Body of pancreas (tissue), 4 donors: ENCODE results near the gene FSTL5. TPM values are rescaled to one million over a fixed set of nuclear protein-coding genes. Genes with fewer than 3 reads are reported as not detected.

Experiments used
- ATAC-seq: fragments of 150-250 bp; one replicate; pipeline ENCODE4 v1.9.1; 2016
- DNase-seq, 4 donors: peaks; one replicate each; pipeline ENCODE4 v3.0.0-alpha.2; 2019
- H3K27ac ChIP-seq, 4 donors: fragments of 200-600 bp; sonication (generic); 1 replicate in 3 of 4; 2 replicates in 1 of 4; pipeline versions ENCODE4 v1.5.1 to v1.6.1; 2016 to 2019; ENCODE audit warnings: mild to moderate bottlenecking in 1 of 4, mixed read lengths in 1 of 4, moderate library complexity in 1 of 4
- H3K27me3 ChIP-seq, 2 donors: fragments of 200-600 bp; sonication (generic); one replicate each; pipeline ENCODE4 v1.6.0; 2016; ENCODE audit warnings: mild to moderate bottlenecking in 1 of 2
- H3K36me3 ChIP-seq, 2 donors: fragments of 200-600 bp; sonication (generic); replicated peaks in 1 of 2; 2 replicates each; pipeline ENCODE4 v1.5.1; 2016; ENCODE audit warnings: low read depth in 2 of 2; ENCODE audit not compliant: insufficient read depth in 1 of 2
- H3K4me1 ChIP-seq: fragments of 200-600 bp; sonication (generic); one replicate; pipeline ENCODE4 v1.6.0; 2016
- H3K4me3 ChIP-seq, 2 donors: fragments of 200-600 bp; sonication (generic); 1 replicate in 1 of 2; 2 replicates in 1 of 2; pipeline ENCODE4 v1.5.1; 2016 to 2019
- H3K9me3 ChIP-seq, 3 donors: fragments of 200-600 bp; sonication (generic); 1 replicate in 2 of 3; 2 replicates in 1 of 3; pipeline ENCODE4 v1.5.1; 2016
- POLR2A ChIP-seq, 3 donors: fragments of 450-650 bp; IDR thresholded peaks; one replicate each; pipeline ENCODE4 v1.6.1; 2016; ENCODE audit warnings: antibody characterized with exemption in 3 of 3, mild to moderate bottlenecking in 2 of 3
- WGBS, 2 donors: methylation state at CpG; one replicate each; pipeline ENCODE4 v1.1.5; 2017; 5-methylcytosine and 5-hydroxymethylcytosine counted together
- intact Hi-C: fragments of 100-400 bp; cut with DNase I; formaldehyde crosslinking; loops from one replicate; pipeline ENCODE4 v1.15.1; 2023
- total RNA-seq, 2 donors: library from RNA; depleted of rRNA; stranded (reverse); fragments of >200 nt; gene quantifications; one replicate each; pipeline ENCODE4 v1.1.0, GENCODE V29; 2016
- TF ChIP-seq, protein P1 (sequence below), 7 experiments: fragments of 450-650 bp in 4 of 7; fragments of 200-600 bp in 3 of 7; sonication (generic) in 3 of 7; IDR thresholded peaks; one replicate each; pipeline ENCODE4 v1.5.1; 2016 to 2019; ENCODE audit warnings: antibody characterized with exemption in 7 of 7

Gene FSTL5
- total RNA-seq, 2 donors from 2014 or later, result 1.3 TPM; not detected in 1

DNA sequence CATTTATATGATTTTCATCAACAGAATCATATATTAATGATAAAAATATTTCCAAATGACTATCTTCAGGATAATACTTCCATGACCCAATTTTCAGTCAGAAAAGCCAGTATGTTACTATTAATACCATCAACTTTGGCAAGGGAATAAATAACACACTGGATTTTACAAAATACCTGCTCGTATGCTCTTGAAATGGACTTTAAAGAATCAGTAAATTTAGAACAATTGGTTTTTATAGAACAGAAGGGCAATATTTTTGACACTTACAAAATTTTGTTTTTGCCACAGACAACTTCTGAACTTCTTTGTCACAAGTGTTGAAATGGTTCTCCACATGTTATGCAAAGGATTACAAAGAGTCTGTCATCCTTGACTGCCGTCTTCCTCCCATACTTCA lies 700.4 kb downstream of the FSTL5 start:
- ATAC-seq (no peak), DNase-seq (no peak)
- H3K27ac ChIP-seq, result no peak overlapping the region
- H3K36me3 ChIP-seq, result no peaks in the 10 kb centered on the region
- H3K4me1 ChIP-seq, result no peaks in the 10 kb centered on the region
- no peaks in the 10 kb centered on the region for H3K27me3 ChIP-seq
- no peaks in the 10 kb centered on the region for H3K9me3 ChIP-seq
- intact Hi-C loops, result no loop called here
- 77 to 78% methylated on average over 2 of the region's 2 CpGs for WGBS, 2 donors
- H3K4me3 ChIP-seq, result no peak overlapping the region
- no peak for TF ChIP-seq POLR2A (IDR thresholded peaks at IDR 0.05)
- TF ChIP-seq, protein P1, sequence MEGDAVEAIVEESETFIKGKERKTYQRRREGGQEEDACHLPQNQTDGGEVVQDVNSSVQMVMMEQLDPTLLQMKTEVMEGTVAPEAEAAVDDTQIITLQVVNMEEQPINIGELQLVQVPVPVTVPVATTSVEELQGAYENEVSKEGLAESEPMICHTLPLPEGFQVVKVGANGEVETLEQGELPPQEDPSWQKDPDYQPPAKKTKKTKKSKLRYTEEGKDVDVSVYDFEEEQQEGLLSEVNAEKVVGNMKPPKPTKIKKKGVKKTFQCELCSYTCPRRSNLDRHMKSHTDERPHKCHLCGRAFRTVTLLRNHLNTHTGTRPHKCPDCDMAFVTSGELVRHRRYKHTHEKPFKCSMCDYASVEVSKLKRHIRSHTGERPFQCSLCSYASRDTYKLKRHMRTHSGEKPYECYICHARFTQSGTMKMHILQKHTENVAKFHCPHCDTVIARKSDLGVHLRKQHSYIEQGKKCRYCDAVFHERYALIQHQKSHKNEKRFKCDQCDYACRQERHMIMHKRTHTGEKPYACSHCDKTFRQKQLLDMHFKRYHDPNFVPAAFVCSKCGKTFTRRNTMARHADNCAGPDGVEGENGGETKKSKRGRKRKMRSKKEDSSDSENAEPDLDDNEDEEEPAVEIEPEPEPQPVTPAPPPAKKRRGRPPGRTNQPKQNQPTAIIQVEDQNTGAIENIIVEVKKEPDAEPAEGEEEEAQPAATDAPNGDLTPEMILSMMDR (IDR thresholded peaks at IDR 0.05), result no peak

DNA sequence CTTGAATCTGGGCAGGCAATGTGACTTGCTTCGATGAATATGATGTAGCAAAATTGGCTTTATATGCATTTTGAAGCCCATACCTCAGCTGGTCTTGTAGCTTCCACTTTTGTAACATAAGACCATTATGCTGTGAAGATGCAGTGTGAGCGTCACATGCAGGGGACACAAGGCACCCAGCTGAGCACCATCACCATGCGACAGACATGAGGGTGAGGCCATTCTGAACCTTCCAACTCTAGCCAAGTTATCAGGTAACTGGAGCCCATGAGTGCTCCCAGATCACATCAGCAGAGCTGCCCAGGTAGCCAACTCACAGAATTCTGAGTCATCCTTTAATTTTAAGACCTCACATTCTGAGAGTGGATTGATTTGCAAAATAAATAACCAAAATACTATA lies 705.9 kb downstream of the FSTL5 start:
- WGBS, 2 donors, result 80 to 81% methylated on average over 3 of the region's 3 CpGs
- intact Hi-C loops, result no loop called here
- Histone ChIP-seq H3K9me3 (no peaks in the 10 kb centered on the region), H3K4me3 (no peak overlapping the region), H3K27ac (no peak overlapping the region), H3K27me3 (no peaks in the 10 kb centered on the region), H3K36me3 (no peaks in the 10 kb centered on the region), H3K4me1 (no peaks in the 10 kb centered on the region)
- no peak for ATAC-seq
- TF ChIP-seq, protein P1 (IDR thresholded peaks at IDR 0.05), result no peak
- TF ChIP-seq POLR2A (IDR thresholded peaks at IDR 0.05), result no peak
- no peak for DNase-seq

DNA sequence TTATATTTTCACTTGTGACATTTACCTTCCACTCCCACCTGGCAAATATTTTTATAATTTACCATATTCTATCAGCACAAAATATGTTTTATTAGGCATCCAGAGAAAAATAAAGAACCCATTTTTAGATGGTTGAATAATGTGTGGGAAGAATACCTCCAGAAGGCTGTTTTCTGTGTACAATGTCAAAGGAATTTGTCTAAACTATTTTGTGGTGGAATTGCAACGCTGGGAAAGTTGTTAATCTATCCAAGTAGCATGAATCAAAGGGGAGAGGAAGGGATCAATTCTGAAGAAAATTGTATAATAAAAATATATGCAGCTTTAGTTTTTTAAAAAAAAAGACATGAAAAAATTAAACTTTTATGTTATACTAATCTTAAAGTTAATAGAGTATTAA lies 706.5 kb downstream of the FSTL5 start:
- intact Hi-C loops, result no loop called here

DNA sequence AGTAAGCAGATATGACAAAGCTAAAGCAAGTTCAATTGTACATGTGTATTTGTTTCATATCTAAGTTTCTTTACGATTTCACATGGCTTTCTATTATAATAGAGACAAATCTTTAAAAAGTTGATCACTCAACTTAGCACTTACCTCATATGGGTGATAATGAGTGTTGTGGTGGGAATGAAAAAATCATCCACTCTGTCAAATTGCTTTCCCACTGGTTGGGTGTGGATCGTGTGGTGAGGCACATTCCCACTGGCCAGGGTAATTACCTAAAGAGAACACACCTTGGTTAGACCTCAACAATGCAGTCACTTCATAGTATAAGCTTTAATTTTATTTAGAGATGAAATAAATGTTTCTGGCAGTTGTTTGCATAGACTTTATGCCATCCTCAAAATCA lies 708.9 kb downstream of the FSTL5 start:
- intact Hi-C loops, result no loop called here
- H3K4me3 ChIP-seq, result no peak overlapping the region
- no peaks in the 10 kb centered on the region for H3K27me3 ChIP-seq
- 47 to 52% methylated on average over 2 of the region's 2 CpGs for WGBS, 2 donors
- H3K4me1 ChIP-seq, result no peaks in the 10 kb centered on the region
- H3K9me3 ChIP-seq, result no peaks in the 10 kb centered on the region
- ATAC-seq (no peak), DNase-seq (no peak)
- TF ChIP-seq, protein P1 (IDR thresholded peaks at IDR 0.05), result no peak
- TF ChIP-seq POLR2A (IDR thresholded peaks at IDR 0.05), result no peak
- H3K36me3 ChIP-seq, result no peaks in the 10 kb centered on the region
- H3K27ac ChIP-seq, result no peak overlapping the region

More for the DNA sequence above, 706.5 kb downstream of the FSTL5 start:
- Histone ChIP-seq H3K4me3 (no peak overlapping the region), H3K27ac (no peak overlapping the region), H3K27me3 (no peaks in the 10 kb centered on the region), H3K36me3 (no peaks in the 10 kb centered on the region), H3K4me1 (no peaks in the 10 kb centered on the region), H3K9me3 (no peaks in the 10 kb centered on the region)
- TF ChIP-seq, protein P1 (IDR thresholded peaks at IDR 0.05), result no peak
- TF ChIP-seq POLR2A (IDR thresholded peaks at IDR 0.05), result no peak
- DNase-seq (no peak), ATAC-seq (no peak)
- 11% methylated on average over 1 of the region's 1 CpG for WGBS, 2 donors

DNA sequence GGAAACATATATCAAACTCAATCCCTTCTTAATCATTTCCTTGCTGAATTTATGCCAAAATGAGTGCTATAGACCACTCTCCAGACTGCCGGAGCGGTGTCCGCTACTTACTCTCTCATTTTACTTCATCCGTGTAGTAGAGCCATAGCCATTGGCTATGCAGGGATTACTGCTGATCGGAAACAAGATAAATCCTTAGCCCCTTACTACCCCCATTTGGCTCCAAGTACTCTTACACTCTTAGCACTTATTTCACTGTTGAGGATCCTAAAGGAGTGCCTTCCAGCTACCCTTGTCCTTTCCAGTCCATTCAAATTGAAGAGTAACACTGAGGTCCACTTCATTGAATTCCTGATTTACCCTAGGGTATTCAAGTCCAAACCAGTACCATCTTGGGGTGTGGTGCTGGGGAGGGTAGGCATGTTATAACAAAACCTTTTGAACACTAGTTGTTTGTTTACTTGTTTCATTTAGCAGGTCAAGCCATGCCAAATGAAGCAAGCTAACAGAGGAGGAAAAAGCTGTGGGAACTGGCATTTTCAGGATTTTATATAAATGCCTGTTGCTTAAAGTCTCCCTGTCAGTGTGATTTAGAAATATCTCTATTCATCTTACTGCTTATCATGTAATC lies 715.1 kb downstream of the FSTL5 start:
- no peaks in the 10 kb centered on the region for H3K27me3 ChIP-seq
- H3K4me1 ChIP-seq, result no peaks in the 10 kb centered on the region
- ATAC-seq (no peak), DNase-seq (no peak)
- H3K36me3 ChIP-seq, result no peaks in the 10 kb centered on the region
- TF ChIP-seq, protein P1 (IDR thresholded peaks at IDR 0.05), result no peak
- no peak for TF ChIP-seq POLR2A (IDR thresholded peaks at IDR 0.05)
- intact Hi-C loops, result no loop called here
- no peak overlapping the region for H3K4me3 ChIP-seq
- no peaks in the 10 kb centered on the region for H3K9me3 ChIP-seq
- WGBS, 2 donors, result 79 to 82% methylated on average over 5 of the region's 5 CpGs
- no peak overlapping the region for H3K27ac ChIP-seq
